IPS-15b (cell line): ENCODE data around the gene FARP1.
A peak's percentile ranks its signal among the peaks of the same experiment; 100 is the strongest.

Source experiments
- H3K27me3 ChIP-seq: one replicate; pipeline ENCODE4 v1.6.1; 2013; ENCODE audit warnings: low read length; ENCODE audit not compliant: control insufficient read depth, insufficient read depth
- H3K36me3 ChIP-seq: one replicate; pipeline ENCODE4 v1.6.1; 2013; ENCODE audit warnings: low read length; ENCODE audit not compliant: control insufficient read depth, insufficient read depth
- H3K4me1 ChIP-seq: one replicate; pipeline ENCODE4 v1.6.1; 2013; ENCODE audit warnings: mild to moderate bottlenecking, low read length; ENCODE audit not compliant: control insufficient read depth, insufficient read depth
- H3K4me3 ChIP-seq: one replicate; pipeline ENCODE4 v1.5.1; 2013; ENCODE audit warnings: low read depth, low read length
- H3K9ac ChIP-seq: one replicate; pipeline ENCODE4 v1.6.1; 2013; ENCODE audit warnings: low read depth, mild to moderate bottlenecking, low read length
- H3K9me3 ChIP-seq: one replicate; pipeline ENCODE4 v1.6.1; 2013; ENCODE audit warnings: mild to moderate bottlenecking, low read length; ENCODE audit not compliant: control insufficient read depth, insufficient read depth

Gene FARP1

DNA sequence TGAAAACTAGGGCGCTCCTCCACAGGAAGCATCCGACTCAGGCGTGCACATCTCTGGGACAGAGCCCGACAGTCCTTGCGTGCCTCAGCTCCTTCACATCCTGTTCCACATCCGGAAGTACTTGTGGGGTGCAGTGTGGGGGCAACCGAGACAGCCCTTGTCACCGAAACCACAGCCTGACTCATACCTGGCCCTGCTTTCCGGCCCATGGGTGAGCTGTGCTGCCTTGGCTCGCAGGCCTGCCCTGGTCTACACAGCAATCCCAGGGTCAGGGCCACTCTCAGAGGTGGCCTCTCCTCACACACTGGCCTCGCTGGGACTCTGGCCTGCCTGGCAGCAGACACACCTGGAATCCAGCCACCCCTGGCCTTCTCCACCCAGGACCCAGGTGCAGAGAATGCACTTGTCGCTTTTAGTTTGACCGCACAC lies 333.7 kb downstream of the FARP1 start:
- no peaks in the 10 kb centered on the region for H3K27me3 ChIP-seq
- H3K9me3 ChIP-seq: no peaks in the 10 kb centered on the region
- peaks cover 29% of the 10 kb centered on the region for H3K36me3 ChIP-seq
- no peak overlapping the region for H3K4me3 ChIP-seq
- no peak overlapping the region for H3K9ac ChIP-seq
- peaks cover 21% of the 10 kb centered on the region for H3K4me1 ChIP-seq

GRCh38 chr13:98478189-98479129 lies 335.6 kb downstream of the FARP1 start:
- Histone ChIP-seq H3K36me3 (peaks cover 20% of the 10 kb centered on the region), H3K4me3 (no peak overlapping the region), H3K9ac (no peak overlapping the region), H3K4me1 (peaks cover 30% of the 10 kb centered on the region), H3K27me3 (no peaks in the 10 kb centered on the region), H3K9me3 (no peaks in the 10 kb centered on the region)

GRCh38 chr13:98479496-98480003 lies 336.7 kb downstream of the FARP1 start:
- H3K9ac ChIP-seq: no peak overlapping the region
- H3K9me3 ChIP-seq: no peaks in the 10 kb centered on the region
- no peaks in the 10 kb centered on the region for H3K27me3 ChIP-seq
- peaks cover 40% of the 10 kb centered on the region for H3K4me1 ChIP-seq
- H3K36me3 ChIP-seq: peaks cover 11% of the 10 kb centered on the region
- no peak overlapping the region for H3K4me3 ChIP-seq

GRCh38 chr13:98480915-98481877 lies 338.3 kb downstream of the FARP1 start:
- no peak overlapping the region for H3K4me3 ChIP-seq
- H3K4me1 ChIP-seq: peaks cover 48% of the 10 kb centered on the region

GRCh38 chr13:98482476-98483444 lies 339.9 kb downstream of the FARP1 start:
- no peak overlapping the region for H3K9ac ChIP-seq
- peaks cover 41% of the 10 kb centered on the region for H3K4me1 ChIP-seq
- H3K36me3 ChIP-seq: peaks cover 8% of the 10 kb centered on the region
- H3K4me3 ChIP-seq: no peak overlapping the region
- no peaks in the 10 kb centered on the region for H3K27me3 ChIP-seq
- no peaks in the 10 kb centered on the region for H3K9me3 ChIP-seq

More at GRCh38 chr13:98480915-98481877, 338.3 kb downstream of the FARP1 start:
- no peaks in the 10 kb centered on the region for H3K9me3 ChIP-seq
- peaks cover 8% of the 10 kb centered on the region for H3K36me3 ChIP-seq
- no peak overlapping the region for H3K9ac ChIP-seq
- no peaks in the 10 kb centered on the region for H3K27me3 ChIP-seq

- Histone ChIP-seq H3K4me3 (peak overlapping the region; percentile 37), H3K4me1 (peaks cover 37% of the 10 kb centered on the region), H3K9me3 (no peaks in the 10 kb centered on the region), H3K36me3 (peaks cover 8% of the 10 kb centered on the region), H3K27me3 (no peaks in the 10 kb centered on the region), H3K9ac (no peak overlapping the region)
These were observed 340.9 kb downstream of the FARP1 start for GRCh38 chr13:98483601-98484288.

DNA sequence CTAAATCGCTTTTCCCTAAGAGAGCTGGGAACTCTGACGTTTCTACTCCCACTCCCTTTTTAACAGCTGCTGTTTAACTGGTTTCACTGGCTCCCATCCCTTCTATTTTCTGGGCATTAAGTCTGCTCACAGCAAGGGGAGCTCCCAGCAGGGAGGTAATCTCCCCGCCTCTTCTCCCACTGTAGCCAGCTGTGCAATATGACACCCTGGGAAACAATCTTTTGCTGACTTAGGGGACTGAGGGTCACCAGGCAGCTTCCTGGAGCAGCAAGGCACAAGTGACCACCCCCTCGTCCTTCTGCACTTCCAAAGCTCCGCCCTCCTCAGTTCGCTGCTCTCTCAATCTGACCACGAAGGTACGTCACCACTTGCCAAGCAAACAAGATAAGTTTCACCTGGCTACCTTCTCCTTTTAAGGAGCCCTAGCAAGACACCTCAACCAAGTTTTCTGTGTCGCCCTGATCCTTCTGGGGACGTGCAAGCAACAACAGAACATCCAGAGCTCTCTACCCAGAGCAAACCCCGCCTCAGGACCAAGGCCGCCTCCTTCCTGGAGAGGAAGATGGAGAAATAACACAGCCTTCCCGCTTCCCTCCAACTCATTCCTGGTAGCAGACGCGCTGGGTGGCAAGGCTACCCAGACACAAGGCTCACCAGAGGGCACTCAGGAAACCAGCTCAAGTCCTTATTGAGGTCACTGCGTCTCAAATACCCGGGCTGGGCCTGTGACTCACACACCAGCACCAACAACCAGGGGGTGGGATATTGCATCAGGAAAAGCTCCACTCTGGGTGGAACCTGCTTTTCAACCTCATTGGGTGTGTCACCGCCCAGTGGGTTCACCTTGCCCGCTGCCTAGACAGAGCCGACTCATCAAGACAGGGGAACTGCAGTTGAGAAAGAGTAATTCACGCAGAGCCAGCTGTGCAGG lies 341.7 kb downstream of the FARP1 start:
- Histone ChIP-seq H3K4me1 (peaks cover 37% of the 10 kb centered on the region), H3K4me3 (peak overlapping the region; percentile 37)

GRCh38 chr13:98485561-98485960 lies 342.7 kb downstream of the FARP1 start:
- no peak overlapping the region for H3K4me3 ChIP-seq
- peaks cover 35% of the 10 kb centered on the region for H3K4me1 ChIP-seq
- no peaks in the 10 kb centered on the region for H3K27me3 ChIP-seq
- H3K9ac ChIP-seq: no peak overlapping the region
- no peaks in the 10 kb centered on the region for H3K9me3 ChIP-seq
- peaks cover 8% of the 10 kb centered on the region for H3K36me3 ChIP-seq

More for the DNA sequence above, 341.7 kb downstream of the FARP1 start:
- no peaks in the 10 kb centered on the region for H3K9me3 ChIP-seq
- peaks cover 8% of the 10 kb centered on the region for H3K36me3 ChIP-seq
- H3K9ac ChIP-seq: peak overlapping the region; percentile 32
- no peaks in the 10 kb centered on the region for H3K27me3 ChIP-seq

GRCh38 chr13:98486412-98486811 lies 343.5 kb downstream of the FARP1 start:
- H3K9ac ChIP-seq: no peak overlapping the region
- no peaks in the 10 kb centered on the region for H3K9me3 ChIP-seq
- H3K27me3 ChIP-seq: no peaks in the 10 kb centered on the region
- H3K36me3 ChIP-seq: peaks cover 4% of the 10 kb centered on the region
- H3K4me3 ChIP-seq: no peak overlapping the region
- H3K4me1 ChIP-seq: peaks cover 38% of the 10 kb centered on the region
